Lung (tissue), 12 donors: ENCODE measurements around the gene ZBTB9. TPM values are rescaled to one million over a fixed set of nuclear protein-coding genes. Genes with fewer than 3 reads are reported as not detected.

Experiments
- ATAC-seq: fragments of 200-7000 bp; cut with Tn5 transposase; one replicate; pipeline ENCODE4 v1.9.1; 2020; ENCODE audit warnings: moderate number of reproducible peaks; ENCODE audit not compliant: insufficient read depth, low FRiP score
- DNase-seq, 3 donors: peaks; one replicate each; pipeline ENCODE4 v3.0.0-alpha.2; 2013 to 2017
- H3K27ac ChIP-seq, 2 donors: one replicate each; pipeline ENCODE4 v1.5.1; 2013; ENCODE audit warnings: mild to moderate bottlenecking in 2 of 2, moderate library complexity in 2 of 2, control low read depth in 1 of 2, inconsistent platforms in 1 of 2, low read depth in 1 of 2, low read length in 1 of 2
- H3K27me3 ChIP-seq, 3 donors: one replicate each; pipeline ENCODE4 v1.5.1; 2013; ENCODE audit warnings: low read length in 2 of 3; ENCODE audit not compliant: control insufficient read depth in 3 of 3, insufficient read depth in 3 of 3
- H3K36me3 ChIP-seq, 4 donors: one replicate each; pipeline ENCODE4 v1.5.1; 2013; ENCODE audit warnings: low read length in 4 of 4, mild to moderate bottlenecking in 1 of 4, moderate library complexity in 1 of 4; ENCODE audit not compliant: control insufficient read depth in 4 of 4, insufficient read depth in 4 of 4
- H3K4me1 ChIP-seq, 5 donors: one replicate each; pipeline ENCODE4 v1.5.1; 2013; ENCODE audit warnings: low read length in 5 of 5, mild to moderate bottlenecking in 2 of 5, moderate library complexity in 1 of 5; ENCODE audit not compliant: control insufficient read depth in 5 of 5, insufficient read depth in 5 of 5
- H3K4me3 ChIP-seq: one replicate; pipeline ENCODE4 v1.5.1; 2013; ENCODE audit warnings: mild to moderate bottlenecking, control low read depth, moderate library complexity
- H3K9ac ChIP-seq, 2 donors: one replicate each; pipeline ENCODE4 v1.5.1; 2013; ENCODE audit warnings: low read length in 2 of 2, control low read depth in 1 of 2; ENCODE audit not compliant: insufficient read depth in 1 of 2
- H3K9me3 ChIP-seq, 4 donors: one replicate each; pipeline ENCODE4 v1.5.1; 2013; ENCODE audit warnings: low read length in 3 of 4, mild to moderate bottlenecking in 1 of 4, moderate library complexity in 1 of 4; ENCODE audit not compliant: control insufficient read depth in 4 of 4, insufficient read depth in 3 of 4
- CTCF ChIP-seq: IDR thresholded peaks from 2 replicates; pipeline ENCODE4 v1.5.1; 2012; ENCODE audit warnings: mild to moderate bottlenecking; ENCODE audit errors: control extremely low read depth, extremely low read depth
- WGBS, 2 donors: extraction: QIAGEN DNeasy Blood & Tissue Kit; methylation state at CpG; one replicate each; pipeline ENCODE4 v1.1.7; 2013; 5-methylcytosine and 5-hydroxymethylcytosine counted together
- polyA plus RNA-seq, 2 donors: library from polyadenylated mRNA; stranded (reverse); fragments of 200-250 nt; gene quantifications; one replicate each; pipeline ENCODE4 v1.2.1, GENCODE V29; 2013
- total RNA-seq, 2 donors: library from RNA; depleted of rRNA in 1 of 2; stranded (reverse); fragments of >200 nt in 1 of 2; gene quantifications; one replicate each; pipeline ENCODE4 v1.2.1, GENCODE V29; 2014 to 2021
- donor health status: control.
- donor health status: control.
- donor health status: Bipolar disorder and iron deficiency.
- donor health status: healthy.
- donor health status: DM: yes; HTN: yes; CAD: no.

ZBTB9 gene
- total and polyA plus RNA-seq, 4 donors: 4.0 to 7.9 (median 4.5) TPM

GRCh38 chr6:33430334-33430733 is 24.0 kb upstream of the ZBTB9 start:
- peaks cover 0 to 7% (median 1%) of the 10 kb centered on the region in 4 donors for H3K36me3 ChIP-seq
- 39 to 50% methylated on average over 2 of the region's 2 CpGs for WGBS, 2 donors
- H3K27ac ChIP-seq: peak overlapping the region in 1 of 2 donors; percentile 20
- H3K4me3 ChIP-seq: no peak overlapping the region
- H3K27me3 ChIP-seq: no peaks in the 10 kb centered on the region
- DNase-seq (no peak), ATAC-seq (no peak)
- H3K9ac ChIP-seq: no peak overlapping the region
- no peaks in the 10 kb centered on the region for H3K9me3 ChIP-seq
- TF ChIP-seq CTCF: no peak
- H3K4me1 ChIP-seq: peaks cover 4 to 46% (median 18%) of the 10 kb centered on the region in 5 donors

GRCh38 chr6:33430991-33431879 is 23.1 kb upstream of the ZBTB9 start:
- peaks cover 4 to 46% (median 18%) of the 10 kb centered on the region in 5 donors for H3K4me1 ChIP-seq
- peaks cover 0 to 14% (median 8%) of the 10 kb centered on the region in 4 donors for H3K36me3 ChIP-seq
- no peak overlapping the region for H3K9ac ChIP-seq
- H3K9me3 ChIP-seq: no peaks in the 10 kb centered on the region
- DNase-seq: peak; percentile 80 to 87 (median 82)
- WGBS, 2 donors: 1 to 8% methylated on average over 10 to 12 of the region's 12 CpGs
- TF ChIP-seq CTCF: no peak
- no peak overlapping the region for H3K4me3 ChIP-seq
- H3K27me3 ChIP-seq: no peaks in the 10 kb centered on the region
- no peak for ATAC-seq
- H3K27ac ChIP-seq: no peak overlapping the region

GRCh38 chr6:33431880-33432541 is 22.4 kb upstream of the ZBTB9 start:
- H3K4me1 ChIP-seq: peaks cover 4 to 45% (median 17%) of the 10 kb centered on the region in 5 donors
- no peak for DNase-seq
- no peaks in the 10 kb centered on the region for H3K27me3 ChIP-seq
- H3K36me3 ChIP-seq: peaks cover 0 to 19% (median 12%) of the 10 kb centered on the region in 4 donors
- no peak overlapping the region for H3K4me3 ChIP-seq
- TF ChIP-seq CTCF: no peak
- ATAC-seq: no peak
- H3K27ac ChIP-seq: no peak overlapping the region
- WGBS, 2 donors: 11 to 38% methylated on average over 11 to 12 of the region's 12 CpGs
- no peaks in the 10 kb centered on the region for H3K9me3 ChIP-seq
- no peak overlapping the region for H3K9ac ChIP-seq
